ENCODE results near the gene HECA.
"Not testable (repeated sequence)": the region's sequence is repeated elsewhere in the genome, so short reads cannot be mapped to it uniquely, and the experiment has no call there.

Gene HECA

GRCh38 chr6:139137706-139138105 lies 2.8 kb downstream of the HECA start:
- DNase-seq, result no peak

GRCh38 chr6:139140854-139141253 lies 6.0 kb downstream of the HECA start:
- DNase-seq, result not testable (repeated sequence)

- DNase-seq, result no peak
Measured at GRCh38 chr6:139142262-139142661, 7.4 kb downstream of the HECA start.

GRCh38 chr6:139143111-139143510 lies 8.2 kb downstream of the HECA start:
- no peak for DNase-seq

GRCh38 chr6:139144490-139145085 lies 9.7 kb downstream of the HECA start:
- DNase-seq, result peak; percentile 30

GRCh38 chr6:139145661-139146060 lies 10.8 kb downstream of the HECA start:
- no peak for DNase-seq

- DNase-seq, result peak; percentile 35
Measured at GRCh38 chr6:139146317-139146726, 11.4 kb downstream of the HECA start.

GRCh38 chr6:139147628-139148027 lies 12.7 kb downstream of the HECA start:
- DNase-seq, result no peak

- DNase-seq, result no peak
Measured at GRCh38 chr6:139148557-139149235, 13.8 kb downstream of the HECA start.

GRCh38 chr6:139149383-139149782 lies 14.5 kb downstream of the HECA start:
- DNase-seq, result no peak

GRCh38 chr6:139150920-139151319 lies 16.0 kb downstream of the HECA start:
- no peak for DNase-seq

- no peak for DNase-seq
Measured at GRCh38 chr6:139151425-139152087, 16.7 kb downstream of the HECA start.

- DNase-seq, result no peak
Measured at GRCh38 chr6:139152088-139152891, 17.4 kb downstream of the HECA start.

- DNase-seq, result no peak
Measured at GRCh38 chr6:139152892-139153271, 18.0 kb downstream of the HECA start.

GRCh38 chr6:139153855-139154254 lies 19.0 kb downstream of the HECA start:
- no peak for DNase-seq

GRCh38 chr6:139154881-139155547 lies 20.1 kb downstream of the HECA start:
- no peak for DNase-seq

- no peak for DNase-seq
Measured at GRCh38 chr6:139156102-139156501, 21.2 kb downstream of the HECA start.

GRCh38 chr6:139156551-139156950 lies 21.7 kb downstream of the HECA start:
- DNase-seq, result no peak

- DNase-seq, result not testable (repeated sequence)
Measured at GRCh38 chr6:139157086-139157485, 22.2 kb downstream of the HECA start.

- no peak for DNase-seq
Measured at GRCh38 chr6:139159016-139159415, 24.1 kb downstream of the HECA start.

GRCh38 chr6:139161169-139161568 lies 26.3 kb downstream of the HECA start:
- DNase-seq, result peak; percentile 50

- DNase-seq, result peak; percentile 64
Measured at GRCh38 chr6:139161817-139162284, 27.0 kb downstream of the HECA start.

- DNase-seq, result peak; percentile 31
Measured at GRCh38 chr6:139164001-139164400, 29.1 kb downstream of the HECA start.

Measured in stimulated activated naive CD4-positive, alpha-beta T cell treated with Interleukin-2 at 50 U/mL for 16 hours (primary cell).